OCI-LY3 (cell line): ENCODE results near the gene DDOST.

Experiments
- H2AFZ ChIP-seq: fragments of 200-600, 300-600 bp; shearing (Covaris generic); 2 replicates; pipeline ENCODE4 v1.6.0; 2014; ENCODE audit warnings: antibody characterized with exemption, low read depth, low read length
- H3K27ac ChIP-seq: fragments of 200-600, 300-600 bp; sonication (generic); 2 replicates; pipeline ENCODE4 v1.5.1; 2014; ENCODE audit warnings: mild to moderate bottlenecking, low read length, moderate library complexity, mixed read lengths
- H3K27me3 ChIP-seq: fragments of 200-600, 300-600 bp; sonication (generic); 2 replicates; pipeline ENCODE4 v1.6.1; 2014; ENCODE audit warnings: low read depth, low read length, mixed read lengths
- H3K36me3 ChIP-seq: fragments of 200-600, 300-600 bp; sonication (generic); replicated peaks from 2 replicates; pipeline ENCODE3; 2014; ENCODE audit warnings: low read depth, low read length, mixed read lengths
- H3K4me1 ChIP-seq: fragments of 300-600, 200-600 bp; sonication (generic); 2 replicates; pipeline ENCODE4 v1.6.1; 2014; ENCODE audit warnings: low read length, mixed read lengths
- H3K4me2 ChIP-seq: fragments of 200-600, 300-600 bp; sonication (generic); 2 replicates; pipeline ENCODE4 v1.6.1; 2014; ENCODE audit warnings: low read length, mixed read lengths
- H3K4me3 ChIP-seq: fragments of 300-600, 200-600 bp; sonication (generic); 2 replicates; pipeline ENCODE4 v1.5.1; 2014; ENCODE audit warnings: antibody characterized with exemption, mild to moderate bottlenecking, low read length, moderate library complexity
- H3K79me2 ChIP-seq: fragments of 300-600, 200-600 bp; shearing (Covaris generic); 2 replicates; pipeline ENCODE4 v1.6.1; 2014; ENCODE audit warnings: mild to moderate bottlenecking, low read length, mixed read lengths
- H3K9ac ChIP-seq: fragments of 300-600, 200-600 bp; shearing (Covaris generic); 2 replicates; pipeline ENCODE4 v1.6.0; 2014; ENCODE audit warnings: mild to moderate bottlenecking, low read length, moderate library complexity
- H3K9me3 ChIP-seq: fragments of 200-600, 300-600 bp; shearing (Covaris generic); 2 replicates; pipeline ENCODE4 v1.6.1; 2014; ENCODE audit warnings: low read length, mixed read lengths; ENCODE audit not compliant: insufficient read depth
- H4K20me1 ChIP-seq: fragments of 200-600, 300-600 bp; sonication (generic); 2 replicates; pipeline ENCODE4 v1.6.1; 2016; ENCODE audit warnings: low read length, mixed read lengths; ENCODE audit not compliant: insufficient read depth
- EZH2phosphoT487 ChIP-seq: fragments of 200-600 bp; shearing (Covaris generic); IDR thresholded peaks from 2 replicates; pipeline ENCODE4 v1.6.1; 2018; ENCODE audit warnings: antibody characterized with exemption, mixed run types, low read depth
- TF ChIP-seq, protein P1 (sequence below): fragments of 200-600, 300-600 bp; sonication (generic); IDR thresholded peaks from 2 replicates; pipeline ENCODE4 v1.5.1; 2014; ENCODE audit warnings: antibody characterized with exemption, low read length, low read depth

Gene DDOST

DNA sequence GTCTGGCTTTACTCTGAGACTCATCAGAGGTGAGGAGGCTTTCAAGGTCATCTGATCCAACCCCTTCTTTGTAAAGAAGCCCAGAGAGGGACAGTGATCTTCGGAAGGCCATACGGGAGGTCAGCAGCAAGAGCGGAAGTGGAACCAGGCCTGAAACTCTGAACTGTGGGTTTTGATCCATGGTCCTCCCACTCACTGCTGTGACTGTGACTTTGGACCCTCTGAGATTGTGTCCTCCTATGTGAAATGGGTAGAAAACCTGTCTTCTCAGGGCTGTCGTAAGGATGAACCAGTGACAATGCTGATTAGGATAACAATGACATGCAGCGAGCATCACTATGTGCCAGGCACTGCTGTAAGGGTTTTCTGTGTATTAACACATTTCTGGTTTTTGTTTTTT, 9.8 kb upstream of the DDOST start:
- H3K4me2 ChIP-seq: no peak overlapping the region
- no peak overlapping the region for H3K9ac ChIP-seq
- TF ChIP-seq, protein P1, sequence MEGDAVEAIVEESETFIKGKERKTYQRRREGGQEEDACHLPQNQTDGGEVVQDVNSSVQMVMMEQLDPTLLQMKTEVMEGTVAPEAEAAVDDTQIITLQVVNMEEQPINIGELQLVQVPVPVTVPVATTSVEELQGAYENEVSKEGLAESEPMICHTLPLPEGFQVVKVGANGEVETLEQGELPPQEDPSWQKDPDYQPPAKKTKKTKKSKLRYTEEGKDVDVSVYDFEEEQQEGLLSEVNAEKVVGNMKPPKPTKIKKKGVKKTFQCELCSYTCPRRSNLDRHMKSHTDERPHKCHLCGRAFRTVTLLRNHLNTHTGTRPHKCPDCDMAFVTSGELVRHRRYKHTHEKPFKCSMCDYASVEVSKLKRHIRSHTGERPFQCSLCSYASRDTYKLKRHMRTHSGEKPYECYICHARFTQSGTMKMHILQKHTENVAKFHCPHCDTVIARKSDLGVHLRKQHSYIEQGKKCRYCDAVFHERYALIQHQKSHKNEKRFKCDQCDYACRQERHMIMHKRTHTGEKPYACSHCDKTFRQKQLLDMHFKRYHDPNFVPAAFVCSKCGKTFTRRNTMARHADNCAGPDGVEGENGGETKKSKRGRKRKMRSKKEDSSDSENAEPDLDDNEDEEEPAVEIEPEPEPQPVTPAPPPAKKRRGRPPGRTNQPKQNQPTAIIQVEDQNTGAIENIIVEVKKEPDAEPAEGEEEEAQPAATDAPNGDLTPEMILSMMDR: no peak

DNA sequence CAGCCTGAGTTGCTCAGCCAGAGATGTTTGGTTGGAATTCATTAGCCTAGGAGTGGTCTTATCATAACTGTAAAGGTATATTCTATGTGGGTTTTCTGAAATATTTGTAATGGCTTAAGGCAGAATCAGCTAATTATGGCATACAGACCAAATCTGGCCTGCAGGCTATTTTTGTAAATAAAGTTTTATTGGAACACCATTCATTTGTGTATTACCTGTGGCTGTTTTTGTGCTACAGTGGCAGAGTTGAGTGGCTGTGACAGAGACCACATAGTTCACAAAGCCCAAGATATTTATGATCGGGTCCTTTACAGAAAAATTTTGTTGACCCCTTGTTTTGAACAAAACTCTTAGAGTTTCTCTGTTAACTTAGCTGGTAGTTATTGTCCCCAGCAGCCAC, 7.4 kb upstream of the DDOST start:
- TF ChIP-seq, protein P1: no peak
- no peak for TF ChIP-seq EZH2phosphoT487
- Histone ChIP-seq H3K9ac (no peak overlapping the region), H2AFZ (no peak overlapping the region), H3K9me3 (no peaks in the 10 kb centered on the region), H3K4me1 (no peaks in the 10 kb centered on the region), H3K36me3 (no peaks in the 10 kb centered on the region), H3K4me2 (no peak overlapping the region), H3K79me2 (no peaks in the 10 kb centered on the region), H4K20me1 (no peaks in the 10 kb centered on the region), H3K27me3 (no peaks in the 10 kb centered on the region), H3K27ac (no peak overlapping the region), H3K4me3 (no peak overlapping the region)

More for the DNA sequence above, 9.8 kb upstream of the DDOST start:
- Histone ChIP-seq H3K27me3 (no peaks in the 10 kb centered on the region), H3K4me3 (no peak overlapping the region), H3K9me3 (no peaks in the 10 kb centered on the region), H3K4me1 (no peaks in the 10 kb centered on the region), H4K20me1 (no peaks in the 10 kb centered on the region), H3K36me3 (no peaks in the 10 kb centered on the region), H3K79me2 (no peaks in the 10 kb centered on the region), H3K27ac (no peak overlapping the region), H2AFZ (no peak overlapping the region)

DNA sequence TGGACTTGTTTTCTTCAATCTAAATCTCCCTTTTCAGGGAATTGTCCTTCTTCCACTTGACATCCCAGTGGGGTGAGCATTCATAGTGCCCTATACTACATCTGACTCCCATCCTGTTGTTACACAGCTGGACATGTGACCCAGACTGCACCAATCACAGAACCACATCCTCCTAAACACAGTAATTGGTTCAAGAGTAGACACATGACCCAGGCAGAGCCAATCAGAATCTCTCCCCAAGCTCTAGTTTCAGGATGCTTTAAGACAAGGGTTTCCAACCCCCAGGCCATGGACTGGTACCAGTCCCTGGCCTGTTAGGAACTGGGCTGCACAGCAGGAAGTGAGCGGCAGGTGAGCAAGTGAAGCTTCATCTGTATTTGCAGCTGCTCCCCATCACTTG, 5.6 kb upstream of the DDOST start:
- Histone ChIP-seq H3K4me3 (no peak overlapping the region), H3K79me2 (no peaks in the 10 kb centered on the region), H3K27me3 (no peaks in the 10 kb centered on the region), H3K4me1 (no peaks in the 10 kb centered on the region; the same call in 1 of the 2 replicates), H3K9me3 (no peaks in the 10 kb centered on the region), H3K36me3 (no peaks in the 10 kb centered on the region), H3K27ac (no peak overlapping the region), H3K9ac (no peak overlapping the region), H4K20me1 (no peaks in the 10 kb centered on the region), H2AFZ (no peak overlapping the region), H3K4me2 (no peak overlapping the region)
- TF ChIP-seq, protein P1: no peak
- TF ChIP-seq EZH2phosphoT487: no peak

DNA sequence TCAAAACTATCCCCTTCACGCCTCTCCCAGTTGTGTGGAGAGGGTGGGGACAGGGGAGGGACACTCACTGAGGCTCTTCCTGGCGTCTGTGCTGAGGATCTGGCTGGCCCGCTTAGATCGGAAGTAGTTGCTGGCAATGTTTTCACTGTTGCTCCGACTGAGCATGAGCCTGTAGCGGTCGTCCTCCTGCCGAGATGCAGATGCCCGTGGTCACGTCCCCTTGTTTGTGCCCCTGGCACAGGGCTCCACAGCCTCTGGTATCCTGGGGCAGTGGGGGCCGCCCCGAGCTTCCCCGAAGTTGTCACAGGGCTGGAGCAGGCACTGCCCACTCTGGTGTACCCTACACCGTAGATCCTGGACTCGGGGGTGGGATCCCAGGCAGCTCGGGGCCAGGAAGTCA, 5.0 kb upstream of the DDOST start:
- Histone ChIP-seq H2AFZ (no peak overlapping the region), H3K9ac (no peak overlapping the region)
- TF ChIP-seq, protein P1: no peak
- no peak for TF ChIP-seq EZH2phosphoT487

More for the DNA sequence above, 5.0 kb upstream of the DDOST start:
- Histone ChIP-seq H4K20me1 (no peaks in the 10 kb centered on the region), H3K27me3 (no peaks in the 10 kb centered on the region), H3K79me2 (peaks cover under 1% of the 10 kb centered on the region), H3K4me1 (no peaks in the 10 kb centered on the region; the same call in 1 of the 2 replicates), H3K36me3 (no peaks in the 10 kb centered on the region), H3K4me3 (no peak overlapping the region), H3K4me2 (no peak overlapping the region), H3K27ac (no peak overlapping the region), H3K9me3 (no peaks in the 10 kb centered on the region)
